ENCODE data around the gene SLC5A10.
"Not testable (repeated sequence)": the region's sequence is repeated elsewhere in the genome, so short reads cannot be mapped to it uniquely, and the experiment has no call there.

Gene SLC5A10

DNA sequence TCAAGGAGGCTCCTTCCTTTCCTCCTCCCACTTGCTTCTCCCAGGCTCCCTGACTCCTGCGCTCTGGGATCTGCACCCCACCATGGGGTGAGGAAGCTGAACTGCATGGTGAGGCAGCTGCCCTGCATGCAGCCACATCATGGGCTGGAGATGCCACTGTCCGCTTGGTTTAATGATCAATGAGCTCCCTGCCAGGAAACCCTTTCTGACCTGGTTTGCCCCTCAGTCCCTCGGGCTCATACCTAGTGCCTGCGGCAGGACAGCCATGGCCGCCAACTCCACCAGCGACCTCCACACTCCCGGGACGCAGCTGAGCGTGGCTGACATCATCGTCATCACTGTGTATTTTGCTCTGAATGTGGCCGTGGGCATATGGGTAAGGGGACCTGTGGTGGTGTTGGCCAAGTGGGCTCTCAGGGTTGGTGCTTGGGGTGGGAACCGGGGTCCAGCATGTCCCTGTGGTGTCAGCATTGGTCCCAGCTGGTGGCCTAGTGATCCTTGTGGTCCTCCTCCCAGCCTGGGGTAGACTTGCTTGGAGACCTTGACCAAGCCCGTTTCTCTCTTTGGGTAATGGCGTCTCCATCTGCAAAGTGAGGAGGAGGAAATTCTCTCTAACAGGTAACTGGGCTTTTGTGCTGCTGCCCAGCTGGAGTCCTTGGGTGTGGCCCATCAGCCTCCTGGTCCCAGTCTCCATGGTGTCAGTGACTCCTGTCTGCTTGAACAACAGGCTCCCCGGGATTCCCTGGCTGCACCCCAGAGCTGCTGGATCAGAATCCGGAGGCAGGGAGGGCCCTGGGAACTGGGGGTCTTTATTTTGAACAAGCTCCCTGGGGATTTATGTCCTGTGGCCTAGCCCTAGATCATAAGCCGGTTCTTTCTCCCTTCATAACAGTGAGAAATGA is at the start of gene SLC5A10:
Gene SLC5A10, plus strand, starts transcription at position 225 of the 902 bp plus-strand sequence. Its CDS starts 41 bp downstream, at position 266.
- peak in 3 of 10 donors; percentile 59 to 67 (median 59) for DNase-seq
- intact Hi-C loops (cut with DNase I) = no loop called here

DNA sequence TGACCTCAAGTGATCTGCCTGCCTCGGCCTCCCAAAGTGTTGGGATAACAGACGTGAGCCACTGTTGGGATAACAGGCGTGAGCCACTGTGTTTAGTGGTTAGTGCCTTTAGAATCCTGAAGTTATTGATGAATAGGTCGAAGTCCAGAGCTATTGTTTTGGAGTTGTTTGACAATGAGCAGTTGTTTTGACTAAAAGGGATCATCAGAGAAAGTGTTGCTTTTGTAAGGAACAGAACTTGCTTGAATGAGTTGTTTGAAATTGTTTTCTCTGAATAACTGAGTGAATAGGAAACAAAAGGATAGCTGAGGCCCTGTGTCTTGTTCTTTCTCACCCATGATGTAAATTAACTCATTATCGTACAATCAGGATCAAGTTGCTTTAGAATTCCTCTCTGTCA is 47.5 kb upstream of the SLC5A10 start:
- no peak for DNase-seq
- intact Hi-C loops (cut with DNase I) = no loop called here

DNA sequence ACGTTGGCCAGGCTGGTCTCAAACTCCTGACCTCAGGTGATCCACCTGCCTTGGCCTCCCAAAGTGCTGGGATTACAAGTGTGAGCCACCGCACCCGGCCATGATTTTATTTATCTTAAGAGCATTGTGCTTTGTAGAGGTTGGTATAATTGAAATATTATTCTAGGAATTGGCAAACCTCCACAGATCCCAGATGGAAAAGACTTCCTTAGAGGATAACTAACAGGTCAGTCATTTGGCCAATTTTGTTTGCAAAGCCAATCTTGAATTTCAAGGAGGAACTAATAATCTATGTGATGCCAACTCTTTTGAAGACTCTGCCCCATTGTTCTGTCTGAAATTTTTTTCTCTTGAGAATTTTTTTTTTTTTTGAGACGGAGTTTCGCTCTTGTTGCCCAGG is 46.7 kb upstream of the SLC5A10 start:
- intact Hi-C loops (cut with DNase I) = no loop called here
- no peak for DNase-seq

DNA sequence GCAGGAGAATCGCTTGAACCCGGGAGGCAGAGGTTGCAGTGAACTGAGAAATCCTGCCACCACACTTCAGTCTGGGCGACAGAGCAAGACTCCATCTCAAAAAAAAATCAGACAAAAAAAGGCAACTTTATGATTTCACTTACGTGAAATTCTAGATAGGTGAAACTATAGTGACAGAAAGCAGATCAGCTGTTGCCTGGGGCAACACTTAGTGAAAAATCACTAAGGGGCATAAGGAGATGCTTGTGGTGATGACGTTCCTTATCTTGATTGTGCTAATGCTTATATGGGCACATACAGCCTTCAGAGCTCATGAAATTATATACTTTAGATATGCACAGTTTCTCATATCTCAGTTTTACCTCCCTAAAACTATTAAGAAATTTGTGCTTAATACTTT is 41.6 kb upstream of the SLC5A10 start:
- intact Hi-C loops (cut with DNase I) = no loop called here
- no peak for DNase-seq

DNA sequence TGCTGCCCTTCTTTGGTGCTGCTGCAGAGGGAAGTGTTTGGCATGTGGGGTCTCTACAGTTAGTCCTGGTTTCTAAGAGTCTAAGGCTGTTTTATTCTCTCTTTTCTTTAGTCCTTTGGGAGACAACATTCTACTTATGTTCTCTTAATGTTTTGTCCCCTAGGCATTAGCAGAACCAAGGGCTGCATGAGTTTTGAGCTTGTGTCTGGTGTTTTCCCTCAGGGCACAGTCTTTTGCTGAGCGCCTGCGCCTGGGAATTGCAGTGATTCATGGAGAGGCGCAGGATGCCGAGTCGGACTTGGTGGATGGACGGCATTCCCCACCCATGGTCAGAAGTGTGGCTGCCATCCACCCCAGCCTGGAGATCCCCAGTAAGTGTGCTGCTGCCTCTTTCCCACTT is 41.1 kb upstream of the SLC5A10 start:
- intact Hi-C loops (cut with DNase I) = no loop called here
- no peak for DNase-seq

DNA sequence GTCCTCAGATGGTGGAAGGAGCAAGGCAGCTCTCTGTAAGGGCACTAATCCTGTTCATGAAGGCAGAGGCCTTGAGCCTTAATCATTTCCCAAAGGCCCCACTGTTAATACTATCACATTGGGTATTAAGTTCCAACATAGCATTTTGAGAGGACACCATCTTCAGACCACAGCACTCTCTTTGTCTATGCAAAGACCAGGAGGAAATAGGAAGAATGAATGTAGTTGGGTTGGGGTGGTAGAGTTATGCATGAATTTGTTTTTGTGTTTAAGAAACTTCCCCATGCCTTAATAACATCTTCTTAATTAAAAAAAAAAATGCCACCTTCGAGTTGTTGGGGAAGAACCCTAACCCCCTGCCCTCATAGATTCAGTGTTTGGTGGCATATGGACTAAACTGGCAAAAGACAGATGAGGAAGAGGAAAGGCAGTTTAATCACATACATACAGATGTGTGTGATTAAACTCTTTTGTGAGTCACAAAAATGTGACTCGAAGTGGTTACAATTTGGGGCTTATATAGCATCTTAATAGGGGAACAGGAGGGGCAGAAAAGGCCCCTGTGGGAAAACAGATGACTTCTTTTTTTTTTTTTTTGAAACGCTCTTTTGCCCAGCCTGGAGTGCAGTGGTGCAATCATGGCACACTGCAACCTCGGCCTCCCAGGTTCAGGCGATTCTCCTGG is 35.0 kb upstream of the SLC5A10 start:
- intact Hi-C loops (cut with DNase I) = no loop called here
- no peak for DNase-seq

DNA sequence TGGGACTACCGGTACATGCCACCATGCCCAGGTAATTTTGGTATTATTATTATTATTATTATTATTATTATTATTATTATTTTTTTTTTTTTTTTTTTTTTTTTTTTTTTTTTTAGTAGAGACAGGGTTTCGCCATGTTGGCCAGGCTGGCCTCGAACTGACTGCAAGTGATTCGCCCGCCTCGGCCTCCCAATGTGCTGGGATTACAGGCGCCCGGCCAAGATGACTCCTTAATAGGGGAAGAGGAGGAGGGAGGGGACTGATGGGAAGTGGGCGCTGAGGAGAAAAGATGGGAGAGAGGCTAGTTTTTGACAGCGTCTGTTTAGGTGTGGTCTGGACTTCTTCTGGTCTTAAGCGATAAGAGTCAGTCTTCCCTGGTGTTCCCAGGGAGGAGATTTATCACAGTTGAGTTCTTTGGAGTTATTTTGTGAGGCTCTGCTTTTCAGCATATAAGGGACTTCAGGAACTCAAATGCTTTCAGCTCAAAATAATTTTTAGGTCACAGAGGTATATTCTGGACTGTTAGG is 34.4 kb upstream of the SLC5A10 start:
- DNase-seq = no peak
- intact Hi-C loops (cut with DNase I) = no loop called here

DNA sequence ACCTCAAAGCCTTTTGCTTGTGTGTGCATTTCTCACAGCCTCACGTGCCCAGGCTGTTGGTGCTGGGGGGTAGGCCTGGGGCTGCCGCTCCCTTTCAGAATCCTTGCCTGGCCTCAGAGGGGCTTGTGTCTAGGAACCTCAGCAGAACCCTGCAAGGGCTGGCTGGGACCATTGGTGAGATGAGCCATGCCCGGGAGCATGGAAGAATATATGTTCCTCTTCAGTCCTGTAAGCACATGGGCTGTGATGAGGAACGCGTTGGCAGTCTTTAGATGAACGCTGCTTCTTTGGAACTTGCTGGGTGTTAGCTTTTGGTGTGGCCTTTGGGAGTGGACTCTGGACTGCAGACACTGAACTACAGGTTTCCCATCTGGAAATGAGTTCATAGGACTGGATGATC is 32.0 kb upstream of the SLC5A10 start:
- DNase-seq = no peak
- intact Hi-C loops (cut with DNase I) = no loop called here

DNA sequence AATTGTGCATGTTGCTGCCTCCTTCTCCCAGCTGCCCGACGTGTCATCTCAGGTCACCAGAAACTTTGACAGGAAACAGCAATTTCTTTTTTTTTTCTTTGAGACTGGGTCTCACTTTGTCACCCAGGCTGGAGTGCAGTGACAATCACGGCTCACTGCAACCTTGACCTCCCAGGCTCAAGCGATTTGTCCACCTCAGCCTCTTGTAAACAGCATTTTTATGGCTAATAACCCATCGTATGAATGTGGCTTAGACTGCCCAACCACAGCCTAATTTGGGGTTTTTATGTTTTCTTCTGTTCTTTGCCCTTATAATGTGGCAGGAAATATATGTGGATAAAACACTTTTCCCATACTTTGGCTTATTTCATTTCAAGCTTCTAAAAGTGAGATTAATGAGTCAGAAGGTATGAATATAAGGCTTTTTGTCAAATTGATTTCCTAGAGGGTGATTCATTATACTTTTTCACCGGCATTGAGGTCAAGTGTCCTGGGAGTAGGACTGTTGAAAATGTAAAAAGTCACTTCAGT is 31.0 kb upstream of the SLC5A10 start:
- intact Hi-C loops (cut with DNase I) = no loop called here
- DNase-seq = no peak

DNA sequence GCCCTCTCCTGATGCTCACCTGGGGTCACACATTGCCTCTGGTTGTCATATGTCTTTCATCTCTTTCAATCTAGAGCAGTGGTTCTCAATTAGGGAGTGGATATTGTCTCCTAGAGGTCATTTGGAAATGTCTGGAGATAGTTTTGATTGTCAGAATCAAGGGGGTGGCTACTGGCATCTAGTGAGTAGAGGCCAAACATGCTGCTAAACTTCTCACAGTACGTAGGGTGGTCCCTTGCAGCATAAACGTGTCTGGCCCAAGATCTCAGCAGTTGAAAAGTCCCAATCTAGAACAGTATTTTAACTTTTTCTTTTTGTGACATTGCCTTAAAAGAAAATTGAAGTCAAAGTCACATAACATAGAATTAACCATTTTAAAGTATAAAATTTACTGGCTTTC is 30.5 kb upstream of the SLC5A10 start:
- DNase-seq = no peak
- intact Hi-C loops (cut with DNase I) = no loop called here

DNA sequence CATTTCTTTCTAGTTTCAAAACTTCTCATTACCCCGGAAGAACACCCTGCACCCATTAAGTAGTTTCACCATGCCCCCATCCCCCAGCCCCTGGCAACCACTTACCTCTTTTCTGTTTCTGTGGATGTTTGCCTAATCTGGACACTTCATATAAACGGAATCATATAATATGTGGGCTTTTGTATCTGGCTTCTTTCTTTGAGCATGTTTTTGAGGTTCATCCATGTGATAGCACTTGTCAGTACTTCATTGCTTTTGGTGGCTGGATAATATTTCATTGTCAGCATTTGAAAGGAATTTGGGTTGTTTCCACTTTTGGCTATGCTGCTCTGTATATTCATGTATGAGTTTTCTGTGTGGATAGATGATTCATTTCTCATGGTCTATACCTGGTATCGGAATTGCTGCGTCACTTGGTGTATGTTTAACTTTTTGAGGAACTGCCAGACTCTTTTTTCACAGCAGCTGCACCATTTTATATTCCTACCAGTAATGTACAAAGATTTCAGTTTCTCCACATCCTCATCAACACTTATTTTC is 30.0 kb upstream of the SLC5A10 start:
- intact Hi-C loops (cut with DNase I) = no loop called here
- no peak for DNase-seq

DNA sequence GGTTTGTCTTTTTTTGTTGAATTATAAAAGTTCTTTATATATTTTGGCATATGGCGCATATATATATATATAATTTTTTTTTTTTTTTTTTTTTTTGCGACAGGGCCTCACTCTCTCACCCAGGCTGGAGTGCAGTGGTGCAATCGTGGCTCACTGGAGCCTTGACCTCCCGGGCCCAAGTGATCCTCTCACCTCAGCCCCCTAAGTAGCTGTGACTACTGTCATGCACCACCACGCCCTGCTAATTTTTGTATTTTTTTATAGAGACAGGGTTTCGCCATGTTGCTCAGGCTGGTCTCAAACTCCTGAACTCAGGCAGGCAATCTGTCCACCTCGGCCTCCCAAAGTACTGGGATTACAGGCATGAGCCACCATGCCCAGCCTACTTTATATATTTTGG is 29.4 kb upstream of the SLC5A10 start:
- intact Hi-C loops (cut with DNase I); DNase-seq: not testable (repeated sequence)

DNA sequence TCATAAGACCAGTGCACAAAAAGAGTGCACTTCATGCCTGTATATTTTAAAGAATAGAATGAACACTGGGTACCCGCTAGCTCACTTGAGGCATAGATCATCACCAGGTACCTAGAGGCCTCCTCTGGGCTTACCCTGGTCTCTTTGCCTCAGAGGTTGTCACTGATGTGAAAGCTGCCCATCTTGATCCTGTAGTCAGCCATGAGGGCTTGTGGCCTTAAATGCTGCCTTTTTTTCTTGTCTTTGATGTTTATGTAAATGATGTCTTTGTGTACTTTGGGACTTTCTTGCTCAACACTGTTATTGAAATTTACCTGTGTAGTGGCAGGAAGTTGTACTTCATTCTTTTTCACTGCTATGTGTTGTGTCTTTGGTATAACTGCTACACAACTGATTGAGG is 26.8 kb upstream of the SLC5A10 start:
- intact Hi-C loops (cut with DNase I) = no loop called here
- DNase-seq = no peak

DNA sequence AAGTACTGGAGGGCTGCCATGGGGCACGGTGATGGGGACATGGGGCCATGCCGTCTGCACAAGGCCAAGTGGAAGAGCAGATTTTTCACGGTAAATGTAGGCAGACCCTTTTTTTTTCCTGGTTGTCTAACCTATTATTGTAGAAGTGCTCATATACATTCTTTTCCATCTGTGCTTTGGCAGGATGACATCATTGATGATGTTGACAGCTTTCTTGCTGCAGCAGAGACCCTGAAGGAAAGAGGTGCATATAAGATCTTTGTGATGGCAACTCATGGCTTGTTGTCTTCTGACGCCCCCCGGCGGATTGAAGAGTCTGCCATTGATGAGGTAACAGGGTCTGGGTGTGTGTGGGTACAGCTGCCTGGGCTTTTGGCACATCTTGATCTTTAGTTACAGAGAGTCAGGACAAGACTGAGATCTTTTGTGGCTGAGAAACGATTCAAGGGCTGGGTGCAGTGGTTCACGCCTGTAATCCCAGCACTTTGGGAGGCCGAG is 23.3 kb upstream of the SLC5A10 start:
- DNase-seq = no peak
- intact Hi-C loops (cut with DNase I) = no loop called here

DNA sequence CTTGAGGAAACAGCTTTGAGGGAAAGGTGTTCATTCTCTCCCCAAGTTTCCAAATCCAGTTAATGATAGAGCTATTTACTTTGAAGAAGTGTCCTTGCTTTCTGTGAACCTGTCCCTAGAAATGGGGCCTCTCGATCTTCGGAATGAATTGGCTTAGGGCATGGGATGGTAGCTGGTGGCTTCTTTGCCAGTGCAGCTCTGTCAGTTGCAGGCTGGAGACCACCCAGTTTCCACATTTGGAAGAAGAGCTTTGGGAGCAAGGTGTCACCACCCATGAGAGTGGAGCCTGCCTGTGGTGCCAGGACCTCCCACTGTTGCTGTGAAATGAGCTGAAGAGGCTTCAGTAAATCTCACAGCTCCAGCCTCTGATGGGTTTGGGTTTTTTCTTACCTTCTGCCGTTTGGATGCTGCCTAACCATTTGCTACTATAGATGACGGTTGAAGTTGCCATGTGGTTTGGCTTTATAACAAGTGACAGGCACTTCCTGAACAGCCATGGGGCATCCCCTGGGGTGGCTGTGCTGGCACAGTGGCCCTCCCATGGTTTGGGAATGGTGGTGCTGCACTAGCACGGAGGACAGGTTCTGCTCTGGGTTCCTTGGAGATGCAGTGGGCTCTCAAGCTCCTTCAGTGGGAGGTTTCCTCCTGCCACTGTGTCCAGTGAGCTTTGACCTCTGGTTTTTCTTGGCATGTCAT is 19.5 kb upstream of the SLC5A10 start:
- intact Hi-C loops (cut with DNase I) = no loop called here
- DNase-seq = no peak

DNA sequence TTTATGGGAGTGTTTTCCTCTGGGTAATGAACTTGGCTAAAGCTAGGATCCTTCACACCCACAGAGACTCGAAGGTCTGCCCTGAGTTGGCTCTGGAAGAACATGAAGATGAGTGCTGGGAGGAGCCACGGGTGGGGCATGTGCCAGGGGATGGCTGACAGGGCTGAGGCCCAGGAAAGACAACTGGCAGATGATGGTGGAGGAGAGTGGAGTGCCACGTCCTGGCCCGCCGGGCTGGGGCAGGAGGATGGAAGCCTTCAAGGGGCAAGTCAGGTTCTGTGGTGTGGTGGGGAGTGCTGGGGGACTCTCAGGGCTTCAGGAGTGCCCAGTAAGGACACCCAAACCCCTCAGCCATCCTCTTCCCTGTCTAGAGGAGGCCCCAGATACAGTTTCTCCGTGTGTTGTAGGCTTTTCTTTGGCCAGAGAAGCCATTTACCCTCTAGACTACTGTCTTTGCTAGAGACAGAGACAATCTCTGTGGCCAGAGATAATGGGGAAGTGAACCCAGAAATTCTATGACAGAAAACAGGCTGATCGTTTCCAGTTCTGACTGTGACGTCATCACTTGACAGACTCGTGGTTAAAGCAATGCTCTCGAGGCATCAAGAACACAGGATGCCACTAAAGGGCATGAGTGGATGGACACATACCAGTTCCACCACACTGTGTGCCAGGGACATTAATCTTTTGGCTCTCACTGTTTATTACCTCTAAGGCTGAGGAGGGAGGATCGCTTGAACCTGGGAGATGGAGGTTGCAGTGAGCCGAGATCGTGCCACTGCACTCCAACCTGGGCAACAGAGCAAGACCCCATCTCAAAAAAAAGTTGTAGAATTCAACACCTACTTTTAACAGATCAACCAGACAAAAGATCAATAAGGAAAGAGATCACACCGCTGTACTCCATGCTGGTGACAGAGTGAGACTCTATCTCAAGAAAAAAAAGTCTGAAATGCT is 18.6 kb upstream of the SLC5A10 start:
- no peak for DNase-seq
- intact Hi-C loops (cut with DNase I) = no loop called here

DNA sequence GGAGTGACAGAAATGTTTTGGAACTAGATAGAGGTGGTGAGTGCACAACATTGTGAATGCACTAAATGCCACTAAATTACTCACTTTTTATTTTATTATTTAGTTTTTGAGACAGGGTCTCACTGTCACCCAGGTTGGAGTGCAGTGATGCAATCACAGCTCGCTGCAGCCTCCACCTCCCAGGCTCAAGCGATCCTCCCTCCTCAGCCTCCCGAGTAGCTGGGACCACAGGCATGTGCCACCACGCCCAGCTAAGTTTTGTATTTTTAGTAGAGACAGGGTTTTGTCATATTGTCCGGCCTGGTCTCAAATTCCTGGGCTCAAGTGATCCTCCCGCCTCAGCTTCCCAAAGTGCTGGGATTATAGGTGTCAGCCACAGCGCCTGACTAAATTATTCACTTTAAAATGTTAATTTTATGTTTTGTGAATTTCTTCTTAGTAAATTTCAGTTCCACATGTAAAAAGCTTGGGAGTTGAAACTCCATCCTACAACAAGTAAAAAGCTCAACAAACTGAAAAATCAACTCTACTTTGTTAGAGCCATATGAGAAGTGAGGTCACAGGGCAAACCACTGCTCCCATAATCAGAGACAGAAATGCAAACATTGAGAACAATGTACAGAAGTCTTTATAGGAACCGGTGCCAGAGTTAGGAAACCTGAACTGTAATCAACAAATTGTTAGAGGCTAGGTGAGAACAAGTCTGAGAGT is 13.8 kb upstream of the SLC5A10 start:
- DNase-seq = no peak
- intact Hi-C loops (cut with DNase I) = no loop called here

DNA sequence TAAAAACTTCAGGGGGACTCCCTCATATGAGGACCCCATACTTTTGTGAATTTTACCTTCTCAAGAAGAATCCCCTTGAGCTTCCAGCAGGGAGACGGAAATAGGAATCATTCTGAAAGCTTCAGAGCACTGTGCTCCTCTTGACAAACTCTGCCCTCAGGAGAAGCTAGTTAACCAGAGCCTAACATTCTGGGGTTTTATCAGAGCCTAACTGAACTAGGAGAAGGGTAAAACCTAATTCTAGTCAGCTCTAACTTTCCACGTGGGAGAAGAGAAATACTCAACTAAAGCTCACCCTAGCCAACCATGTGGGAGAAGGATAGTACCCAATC is 13.3 kb upstream of the SLC5A10 start:
- intact Hi-C loops (cut with DNase I) = no loop called here
- no peak for DNase-seq

DNA sequence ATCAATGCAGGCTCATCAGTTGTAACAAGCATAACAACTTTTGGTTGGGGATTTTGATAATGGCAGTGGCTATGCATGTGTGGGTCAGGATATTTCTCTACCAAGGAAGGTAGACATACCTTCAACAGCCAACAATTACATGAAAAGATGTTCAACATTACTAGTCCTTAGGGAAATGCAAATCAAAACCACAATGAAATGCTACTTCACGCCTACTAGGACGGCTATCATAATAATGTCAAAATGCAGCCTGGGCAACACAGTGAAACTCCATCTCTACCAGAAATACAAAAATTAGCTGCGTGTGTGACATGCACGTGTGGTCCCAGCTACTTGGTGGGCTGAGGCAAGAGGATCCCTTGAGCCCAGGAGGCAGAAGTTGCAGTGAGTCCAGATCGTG is 7.3 kb upstream of the SLC5A10 start:
- DNase-seq = no peak
- intact Hi-C loops (cut with DNase I) = no loop called here
